ENCODE measurements around the gene SH3BP2.

- TF ChIP-seq CTCF (conservative IDR thresholded peaks at IDR 0.05; ENCODE audit: low read length): no peak
- no peak for TF ChIP-seq EZH2phosphoT487 (IDR thresholded peaks at IDR 0.05; ENCODE audit: borderline replicate concordance, low read depth, low read length)
These were observed 8.1 kb downstream of the SH3BP2 start for GRCh38 chr4:2800691-2801596.

Measured in OCI-LY7 (cell line).